Fibroblast of lung (primary cell): ENCODE data around the gene C1orf74.

Experiments
- CTCF ChIP-seq, 2 donors: IDR thresholded peaks in 1 of 2; conservative IDR thresholded peaks in 1 of 2; 1 replicate in 1 of 2; 2 replicates in 1 of 2; pipeline ENCODE4 v1.5.1; 2011 to 2012; ENCODE audit warnings: low read length in 2 of 2, control low read depth in 1 of 2, inconsistent platforms in 1 of 2, low read depth in 1 of 2, mild to moderate bottlenecking in 1 of 2
- EZH2 ChIP-seq: IDR thresholded peaks from 2 replicates; pipeline ENCODE4 v1.5.1; 2012; ENCODE audit warnings: low read length, control low read depth, mild to moderate bottlenecking; ENCODE audit errors: missing control alignments

GRCh38 chr1:209768354-209768774 is 16.0 kb downstream of the C1orf74 start:
- TF ChIP-seq CTCF (conservative IDR thresholded peaks at IDR 0.05 in 1 of 2, IDR thresholded peaks at IDR 0.05 in 1 of 2; ENCODE audit: low read depth in 1 of 2, low read length in 2 of 2) = no peak
- TF ChIP-seq EZH2 = no peak
